Fibroblast of skin of left quadriceps (primary cell): ENCODE results near the gene NRAP.

Source experiments
- DNase-seq, 2 experiments: peaks; one replicate each; pipeline ENCODE4 v3.0.0-alpha.2; 2013; ENCODE audit warnings: low read depth in 2 of 2

Gene NRAP, protein sequence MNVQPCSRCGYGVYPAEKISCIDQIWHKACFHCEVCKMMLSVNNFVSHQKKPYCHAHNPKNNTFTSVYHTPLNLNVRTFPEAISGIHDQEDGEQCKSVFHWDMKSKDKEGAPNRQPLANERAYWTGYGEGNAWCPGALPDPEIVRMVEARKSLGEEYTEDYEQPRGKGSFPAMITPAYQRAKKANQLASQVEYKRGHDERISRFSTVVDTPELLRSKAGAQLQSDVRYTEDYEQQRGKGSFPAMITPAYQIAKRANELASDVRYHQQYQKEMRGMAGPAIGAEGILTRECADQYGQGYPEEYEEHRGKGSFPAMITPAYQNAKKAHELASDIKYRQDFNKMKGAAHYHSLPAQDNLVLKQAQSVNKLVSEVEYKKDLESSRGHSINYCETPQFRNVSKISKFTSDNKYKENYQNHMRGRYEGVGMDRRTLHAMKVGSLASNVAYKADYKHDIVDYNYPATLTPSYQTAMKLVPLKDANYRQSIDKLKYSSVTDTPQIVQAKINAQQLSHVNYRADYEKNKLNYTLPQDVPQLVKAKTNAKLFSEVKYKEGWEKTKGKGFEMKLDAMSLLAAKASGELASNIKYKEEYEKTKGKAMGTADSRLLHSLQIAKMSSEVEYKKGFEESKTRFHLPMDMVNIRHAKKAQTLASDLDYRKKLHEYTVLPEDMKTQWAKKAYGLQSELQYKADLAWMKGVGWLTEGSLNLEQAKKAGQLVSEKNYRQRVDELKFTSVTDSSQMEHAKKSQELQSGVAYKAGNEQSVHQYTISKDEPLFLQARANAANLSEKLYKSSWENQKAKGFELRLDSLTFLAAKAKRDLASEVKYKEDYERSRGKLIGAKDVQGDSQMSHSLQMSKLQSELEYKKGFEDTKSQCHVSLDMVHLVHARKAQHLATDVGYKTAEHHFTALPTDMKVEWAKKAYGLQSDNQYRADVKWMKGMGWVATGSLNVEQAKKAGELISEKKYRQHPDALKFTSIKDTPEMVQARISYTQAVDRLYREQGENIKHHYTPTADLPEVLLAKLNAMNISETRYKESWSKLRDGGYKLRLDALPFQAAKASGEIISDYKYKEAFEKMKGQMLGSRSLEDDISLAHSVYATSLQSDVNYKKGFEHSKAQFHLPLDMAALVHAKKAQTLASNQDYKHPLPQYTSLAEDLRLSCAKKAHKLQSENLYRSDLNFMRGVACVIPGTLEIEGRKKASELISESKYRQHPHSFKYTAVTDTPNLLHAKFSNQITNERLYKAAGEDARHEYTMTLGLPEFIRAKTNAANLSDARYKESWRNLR (N-terminal part only)

DNA sequence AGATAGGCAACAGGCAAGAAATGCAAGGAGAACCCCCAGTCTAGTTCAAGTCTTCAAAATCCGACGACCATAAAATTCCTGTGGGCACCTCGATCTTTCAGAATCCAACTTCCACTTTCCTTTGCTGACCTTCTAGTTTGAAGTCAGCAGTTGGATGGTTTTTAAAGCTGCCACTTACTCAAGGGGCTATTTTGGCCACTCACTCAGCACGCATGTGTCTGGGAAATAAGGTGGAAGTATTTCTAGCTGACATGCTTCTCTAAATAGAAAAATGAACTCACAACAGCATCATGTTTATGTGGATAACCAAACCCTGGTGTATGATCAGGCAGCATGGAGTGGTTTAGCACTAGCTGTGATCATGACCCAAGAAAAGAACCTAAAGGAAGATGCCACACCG, at the start of gene NRAP:
Gene NRAP, minus strand, starts transcription at position 134 of the 400 bp plus-strand sequence. CDS start 159 bp downstream, outside the sequence.
- no peak for DNase-seq

DNA sequence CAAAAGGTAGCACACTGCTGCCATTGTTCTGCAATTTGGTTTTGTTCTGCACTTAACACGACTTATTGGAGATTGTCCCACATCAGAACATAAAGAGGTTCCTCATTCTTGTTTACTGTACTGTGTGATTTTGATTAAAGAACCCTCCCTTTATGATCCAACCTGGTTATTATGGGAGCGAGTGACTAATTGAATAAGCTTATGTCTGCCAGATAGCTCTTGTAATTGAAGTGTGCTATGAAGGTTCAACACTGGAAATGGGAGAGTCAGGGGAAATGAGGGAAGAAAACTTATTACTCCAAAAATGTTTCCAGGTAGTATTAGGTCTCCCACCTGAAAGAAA, 49.8 kb upstream of the NRAP start:
- DNase-seq, result no peak

DNA sequence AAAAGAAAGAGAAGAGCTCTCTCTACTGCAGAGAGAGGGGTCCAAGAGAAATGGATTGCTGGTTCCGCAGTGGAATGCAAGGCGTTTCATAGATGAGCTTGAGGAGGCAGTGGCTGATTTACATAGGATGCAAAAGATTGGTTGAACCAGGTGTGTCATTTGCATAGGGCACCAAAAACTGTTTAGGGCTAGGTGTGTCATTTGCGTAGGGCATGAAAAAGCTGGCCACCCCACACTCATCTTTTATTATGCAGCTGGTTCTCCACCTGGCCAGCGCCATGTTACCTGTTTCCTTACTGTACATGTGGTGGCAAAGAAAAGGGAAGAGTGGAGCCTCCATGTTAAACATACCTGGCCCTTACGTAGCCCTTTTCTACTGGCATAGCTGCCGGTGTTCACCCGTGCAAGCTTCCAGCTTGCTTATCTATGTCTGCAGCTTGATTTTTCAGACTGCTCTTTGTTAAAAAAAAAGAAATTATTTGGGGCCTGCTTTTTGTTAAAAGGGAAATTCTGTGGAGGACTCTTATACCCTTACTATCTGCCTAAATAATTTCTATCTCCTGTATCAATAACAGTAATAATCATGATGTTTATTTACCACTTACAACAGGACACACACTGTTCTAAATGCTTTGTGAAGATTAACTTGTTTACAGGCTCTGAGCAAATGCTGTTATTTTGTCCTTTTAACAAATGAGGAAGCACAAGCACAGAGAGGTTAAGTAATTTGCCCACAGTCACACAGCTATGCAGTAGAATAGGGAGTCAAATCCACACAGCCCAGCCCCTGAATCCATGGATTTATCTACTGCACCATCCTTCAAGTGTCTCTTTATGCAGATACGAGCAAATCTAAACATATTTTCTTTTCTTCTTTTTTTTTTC, 49.2 kb upstream of the NRAP start:
- no peak for DNase-seq

DNA sequence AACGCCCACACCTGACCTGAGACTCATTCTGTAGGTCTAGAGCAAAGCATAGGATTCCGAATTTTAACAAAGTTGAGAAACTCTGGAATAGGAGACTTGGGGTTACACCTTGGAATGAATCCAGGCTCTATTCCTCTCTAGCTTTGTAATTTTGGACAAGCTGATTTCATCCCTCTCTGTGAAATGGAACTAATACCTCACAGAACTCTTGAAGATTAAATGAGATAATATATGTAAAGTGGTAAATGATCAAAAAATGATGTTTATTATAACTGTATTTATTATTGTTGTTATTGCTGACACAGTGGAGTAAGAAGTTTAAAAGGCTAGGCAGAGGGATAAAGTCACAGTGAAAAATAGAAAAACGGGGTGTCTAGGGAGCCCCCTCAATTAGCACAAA, 48.2 kb upstream of the NRAP start:
- no peak for DNase-seq

DNA sequence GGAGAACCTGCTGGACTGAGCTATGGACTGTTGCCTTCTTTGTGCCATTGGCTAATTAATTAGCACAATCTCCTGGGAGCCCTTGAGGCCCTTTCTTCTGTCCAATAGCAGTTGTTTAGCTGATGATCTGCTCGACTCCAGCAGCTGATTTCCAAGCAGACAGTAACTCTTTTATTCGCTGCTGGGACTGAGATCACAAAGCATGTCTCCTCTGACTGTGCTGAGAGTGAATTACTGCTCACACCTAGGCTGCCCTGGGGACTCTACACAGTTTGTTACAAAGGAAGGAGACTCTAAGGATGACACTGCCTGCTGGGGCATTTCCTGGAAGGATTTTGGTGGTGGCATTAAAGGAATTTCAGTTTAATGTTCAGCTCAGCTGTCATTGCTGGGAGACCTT, 47.3 kb upstream of the NRAP start:
- no peak for DNase-seq

DNA sequence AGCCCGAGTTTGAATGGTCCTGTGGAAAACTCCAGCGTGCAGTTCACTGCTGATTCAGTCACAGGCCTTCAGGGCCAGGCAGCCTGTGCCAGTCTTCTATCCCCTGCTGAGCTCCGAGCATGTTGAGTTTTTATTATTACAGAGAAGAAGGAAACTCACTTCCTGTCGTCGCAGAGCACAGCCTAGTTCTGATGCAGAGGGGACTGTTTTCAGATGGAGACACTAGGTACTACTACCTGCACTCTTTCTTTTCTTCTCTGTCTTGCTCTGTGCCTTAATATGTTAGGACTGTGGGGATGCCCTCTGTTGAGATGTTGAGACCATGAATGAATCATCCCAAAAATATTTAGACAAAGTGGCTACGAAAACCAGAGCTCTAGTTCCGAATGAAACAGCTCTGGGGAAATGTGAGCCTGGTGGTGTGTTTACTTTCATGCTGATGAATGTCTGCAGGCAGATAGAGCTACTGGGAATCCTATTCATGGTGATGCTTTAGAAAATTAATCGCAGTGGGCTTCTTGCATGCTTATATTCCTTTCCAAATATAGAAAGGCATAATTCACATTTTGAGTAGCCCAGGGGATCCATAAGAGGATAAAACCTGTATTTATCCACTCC, 45.5 kb upstream of the NRAP start:
- DNase-seq, result peak; percentile 55 to 66

DNA sequence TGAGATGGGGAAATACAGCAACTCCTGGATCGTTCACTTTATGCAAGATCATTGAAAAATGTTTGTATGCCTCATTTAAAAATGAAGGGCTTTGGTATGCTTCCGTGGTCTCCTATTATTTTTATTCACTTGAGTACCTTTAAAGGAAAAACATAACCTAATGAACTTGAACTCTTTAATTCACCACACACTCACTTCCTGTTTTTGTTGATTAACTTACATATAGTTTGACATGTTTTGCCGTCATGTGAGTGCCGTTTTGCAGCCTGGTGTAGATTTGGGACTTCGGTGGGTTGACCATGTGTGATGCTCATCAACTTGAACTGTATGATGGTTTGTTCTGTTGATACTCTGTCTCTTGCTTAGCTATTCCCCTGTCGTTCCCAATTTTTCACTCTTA, 44.8 kb upstream of the NRAP start:
- DNase-seq, result no peak

DNA sequence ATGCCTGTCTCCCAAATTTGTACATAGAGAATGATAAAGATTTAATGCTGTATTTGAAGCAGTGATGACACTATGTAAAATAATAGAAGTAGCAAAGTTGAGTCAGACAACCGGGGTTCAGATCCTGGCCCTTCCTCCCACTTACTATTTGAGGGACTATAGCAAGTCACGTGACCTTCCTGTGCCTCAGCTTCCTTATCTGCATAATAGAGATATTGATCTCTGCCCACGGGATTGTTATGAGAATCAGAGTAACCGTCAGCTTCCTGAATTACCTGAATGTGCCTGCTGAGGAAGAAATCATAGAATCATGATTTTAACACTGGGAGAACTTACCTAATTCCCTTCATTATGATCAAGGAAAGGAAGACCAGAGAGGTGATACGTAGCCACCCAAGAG, 42.8 kb upstream of the NRAP start:
- DNase-seq, result no peak

DNA sequence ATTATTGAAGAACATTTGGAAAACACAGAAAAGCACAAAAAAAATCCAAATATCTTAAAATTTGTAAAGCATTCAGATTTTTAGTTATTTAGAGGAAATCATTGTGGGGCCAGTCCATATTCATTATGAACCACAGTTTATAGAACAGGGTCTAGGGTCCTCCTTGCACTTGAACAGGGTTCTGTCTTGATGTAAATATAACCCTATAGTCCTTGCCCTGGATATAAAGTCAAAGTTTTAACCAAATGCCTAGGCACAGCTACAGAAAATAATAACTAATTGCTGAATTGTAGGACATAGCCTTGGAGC, 41.5 kb upstream of the NRAP start:
- no peak for DNase-seq

DNA sequence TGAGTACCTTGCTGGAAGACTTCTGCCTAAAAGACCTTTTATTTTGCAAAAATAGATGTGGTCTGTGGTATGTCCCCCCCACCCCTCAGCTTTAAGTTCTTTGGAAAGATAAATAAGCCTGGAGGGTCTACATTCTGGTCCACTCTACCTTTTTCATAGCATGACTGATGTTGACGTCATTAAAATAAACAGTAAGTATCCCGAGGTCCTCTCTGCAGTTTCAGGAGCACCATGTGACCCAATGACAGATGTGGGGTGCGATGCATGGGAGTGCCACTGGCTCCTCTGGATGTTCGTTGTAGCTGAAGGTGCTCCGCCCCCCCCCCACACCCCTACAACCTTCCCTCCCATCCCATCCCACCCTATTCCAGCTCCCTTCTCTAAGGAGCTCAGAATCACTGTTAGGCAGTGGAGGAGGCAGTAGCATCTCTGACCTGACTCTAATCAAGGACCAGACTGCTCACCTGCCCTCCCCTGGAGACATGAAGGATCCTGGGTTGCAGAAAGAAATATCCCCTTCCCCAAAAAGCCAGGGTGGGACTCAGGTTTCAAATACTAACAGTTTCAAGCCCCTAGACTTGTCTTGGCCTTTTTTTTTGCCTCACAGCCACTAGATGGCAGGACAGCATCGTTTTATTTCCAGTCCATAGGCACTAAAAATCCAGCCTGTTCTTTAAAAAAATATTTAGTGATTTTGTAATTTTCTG, 40.9 kb upstream of the NRAP start:
- peak; percentile 7 to 18 for DNase-seq

DNA sequence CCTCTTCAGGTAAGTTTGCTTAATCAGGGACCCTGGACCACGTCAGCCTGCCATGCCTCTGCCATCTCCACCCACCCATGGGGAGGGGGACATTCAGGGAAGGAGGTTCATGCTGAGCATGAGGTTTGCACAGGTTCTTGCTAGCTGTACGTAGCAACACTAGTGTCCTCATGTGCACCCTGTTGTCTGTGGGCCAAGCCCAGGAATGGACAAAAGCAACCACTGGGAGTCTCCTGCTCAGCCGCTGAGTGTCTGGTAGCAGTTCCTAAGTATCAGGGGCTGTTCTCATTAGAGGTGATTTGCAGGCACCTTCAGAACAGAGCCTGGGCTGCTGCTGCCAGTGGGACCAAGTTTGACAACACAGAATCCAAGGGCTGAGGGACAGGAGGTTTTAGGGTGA, 33.8 kb upstream of the NRAP start:
- DNase-seq, result no peak

DNA sequence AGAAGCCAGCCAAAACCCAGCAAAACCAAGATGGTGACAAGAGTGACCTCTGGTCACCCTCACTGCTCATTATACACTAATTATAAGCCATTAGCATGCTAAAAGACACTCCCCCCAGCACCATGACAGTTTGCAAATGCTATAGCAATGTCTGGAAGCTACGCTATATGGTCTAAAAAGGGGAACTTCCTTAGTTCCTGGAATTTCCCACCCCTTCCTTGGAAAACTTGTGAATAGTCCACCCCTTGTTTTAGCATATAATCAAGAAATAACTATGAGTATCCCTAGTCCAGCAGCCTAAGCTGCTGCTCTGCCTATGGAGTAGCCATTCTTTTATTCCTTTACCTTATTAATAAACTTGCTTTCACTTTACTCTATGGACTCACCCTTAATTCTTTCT, 31.9 kb upstream of the NRAP start:
- no peak for DNase-seq

DNA sequence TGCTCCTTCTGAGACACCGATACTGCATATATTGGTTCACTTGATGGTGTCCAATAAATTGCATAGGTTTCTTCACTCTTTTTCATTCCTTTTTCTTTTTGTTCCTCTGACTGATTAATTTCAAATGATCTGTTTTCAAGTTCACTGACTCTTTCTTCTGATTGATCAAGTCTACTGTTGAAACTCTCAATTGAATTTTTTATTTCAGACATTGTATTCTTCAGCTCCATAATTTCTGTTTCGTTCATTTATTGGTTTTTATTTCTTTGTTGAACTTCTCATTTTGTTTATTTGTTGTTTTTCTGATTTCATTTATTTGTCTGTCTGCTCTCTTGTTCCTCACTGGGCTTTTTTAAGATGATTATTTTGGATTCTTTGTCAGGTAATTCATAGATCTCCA, 29.5 kb upstream of the NRAP start:
- DNase-seq, result no peak

DNA sequence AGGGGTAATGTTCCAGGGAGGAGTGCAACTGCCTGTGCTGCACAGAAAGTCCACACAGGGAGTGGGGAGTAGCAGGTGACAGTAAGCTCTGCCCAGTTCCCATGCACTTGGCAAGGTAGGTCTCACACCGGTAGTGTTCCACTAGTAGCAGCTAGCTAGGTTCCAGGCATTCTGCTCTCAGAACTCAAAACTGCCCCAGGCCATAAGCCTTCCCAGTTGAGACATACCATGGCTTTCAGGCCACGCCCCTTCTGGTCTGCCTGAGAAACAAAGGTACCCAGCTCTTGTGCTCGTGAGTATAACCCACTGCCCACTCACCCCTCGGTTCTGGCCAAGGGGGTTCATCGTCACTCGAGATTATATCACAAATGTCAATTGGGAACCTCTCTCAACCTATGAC, 28.4 kb upstream of the NRAP start:
- no peak for DNase-seq

DNA sequence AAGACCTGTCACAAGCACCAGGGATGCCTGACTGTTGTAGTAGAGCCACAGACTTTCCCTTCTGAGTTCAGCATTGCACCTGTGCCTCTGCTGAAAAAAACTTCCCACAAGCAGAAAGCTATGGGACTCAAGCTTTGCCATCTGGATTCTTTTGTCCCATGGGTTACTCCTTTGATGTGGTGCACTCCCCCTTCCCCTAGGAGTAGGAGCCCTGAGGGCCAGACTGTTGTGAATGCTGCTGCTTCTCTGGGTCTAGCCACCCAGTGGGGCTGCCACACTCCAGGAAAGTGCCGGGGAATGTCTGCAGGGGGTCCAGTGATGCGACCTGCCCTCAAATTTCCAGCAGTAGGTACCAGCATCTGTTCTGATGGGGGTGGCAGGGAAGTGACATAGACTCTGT, 27.5 kb upstream of the NRAP start:
- no peak for DNase-seq

DNA sequence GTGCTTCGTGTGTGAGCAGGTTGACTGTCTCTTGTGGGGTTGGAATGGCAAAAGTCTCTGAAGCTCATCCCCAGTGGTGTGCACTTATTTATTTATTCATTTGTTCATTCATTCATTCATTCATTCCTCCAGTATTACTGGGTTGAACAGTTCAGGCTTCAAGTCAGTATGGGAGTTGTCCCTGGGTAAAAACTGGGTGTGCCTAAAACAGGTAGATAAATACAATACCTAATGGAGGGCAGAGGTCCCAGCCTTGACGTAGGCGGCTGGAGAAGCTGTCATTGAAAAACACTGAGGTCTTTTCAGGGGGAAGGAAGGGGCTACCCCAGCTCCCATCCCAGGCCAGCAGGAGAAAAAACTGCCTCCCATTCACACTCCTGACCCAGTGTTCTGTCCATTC, 26.9 kb upstream of the NRAP start:
- DNase-seq, result no peak

DNA sequence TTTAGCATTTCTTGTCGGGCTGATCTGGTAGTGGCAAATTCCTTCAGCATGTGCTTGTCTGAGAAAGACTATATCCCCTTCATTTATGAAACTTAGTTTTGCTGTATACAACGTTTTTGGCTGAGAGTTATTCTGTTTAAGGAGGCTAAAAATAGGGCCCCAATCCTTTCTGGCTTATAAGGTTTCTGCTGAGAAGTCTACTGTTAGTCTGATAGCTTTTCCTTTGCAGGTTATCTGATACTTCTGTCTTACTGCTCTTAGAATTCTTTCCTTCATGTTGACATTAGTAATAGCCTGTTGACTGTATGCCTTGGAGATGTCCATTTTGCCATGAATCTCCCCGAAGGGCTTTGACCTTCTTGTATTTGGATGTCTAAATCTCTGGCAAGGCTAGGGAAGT, 25.7 kb upstream of the NRAP start:
- no peak for DNase-seq

DNA sequence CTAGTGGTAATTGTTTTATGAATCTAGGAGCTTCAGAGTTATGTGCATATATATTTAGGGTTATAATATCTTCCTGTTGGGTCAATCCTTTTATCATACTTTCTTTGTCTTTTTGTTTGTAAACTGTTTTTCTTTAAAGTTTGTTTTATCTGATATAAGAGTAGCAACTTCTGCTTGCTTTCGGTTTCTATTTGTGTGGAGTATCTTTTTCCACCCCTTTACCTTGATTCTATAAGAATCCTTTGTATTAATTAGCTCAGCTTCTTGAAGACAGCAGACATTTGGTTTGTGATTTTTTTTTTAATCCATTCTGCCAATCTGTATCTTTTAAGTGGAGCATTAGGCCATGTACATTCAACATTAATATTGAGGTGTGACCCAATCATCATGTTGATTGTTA, 25.2 kb upstream of the NRAP start:
- DNase-seq, result no peak

DNA sequence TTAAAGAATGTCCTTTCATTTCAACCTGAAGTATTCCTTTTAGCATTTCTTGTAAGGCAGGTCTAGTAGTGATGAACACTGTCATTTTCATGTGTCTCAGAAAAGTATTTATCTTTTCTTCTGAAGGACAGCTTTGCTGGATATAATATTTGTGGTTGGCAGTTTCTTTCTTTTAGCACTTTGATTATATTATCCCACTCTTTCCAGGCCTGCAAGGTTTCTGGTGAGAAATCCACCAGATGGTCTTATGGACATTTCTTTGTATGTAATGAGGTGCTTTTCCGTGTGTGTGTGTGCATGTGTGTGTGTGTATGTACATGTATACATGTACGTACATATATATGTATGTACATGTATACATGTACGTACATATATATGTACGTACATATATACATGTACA, 23.2 kb upstream of the NRAP start:
- no peak for DNase-seq

DNA sequence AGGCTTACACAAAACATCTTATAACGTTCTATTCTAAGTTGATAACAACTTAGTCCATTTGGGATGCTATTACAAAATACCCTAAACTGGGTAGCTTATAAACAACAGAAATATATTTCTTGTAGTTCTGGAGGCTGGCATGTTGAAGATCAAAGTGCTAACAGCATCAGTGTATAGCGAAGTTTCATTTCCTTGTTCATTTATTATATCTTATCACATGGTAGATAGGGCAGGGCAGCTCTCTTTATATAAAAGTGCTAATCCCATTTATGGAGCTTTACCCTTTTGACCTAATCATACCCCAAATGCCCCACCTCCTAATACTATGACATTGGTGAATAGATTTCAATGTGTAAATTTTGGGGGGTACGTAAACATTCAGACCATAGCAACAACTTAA, 22.2 kb upstream of the NRAP start:
- no peak for DNase-seq
